NCI-H1048 (cell line): Measurements from ENCODE around the gene ACOT9.
"Not testable (repeated sequence)": the region's sequence is repeated elsewhere in the genome, so short reads cannot be mapped to it uniquely, and the experiment has no call there.

Source experiments
- DNase-seq: peaks from one replicate; lab custom pipeline; 2025; lab: John Stamatoyannopoulos, UW

ACOT9 gene

GRCh38 chrX:23765449-23765848, 22.4 kb upstream of the ACOT9 start:
- no peak for DNase-seq

GRCh38 chrX:23764188-23764984, 21.3 kb upstream of the ACOT9 start:
- DNase-seq, result no peak

- DNase-seq, result no peak
Measured at GRCh38 chrX:23759821-23760220, 16.7 kb upstream of the ACOT9 start.

GRCh38 chrX:23756165-23756564, 13.1 kb upstream of the ACOT9 start:
- no peak for DNase-seq

GRCh38 chrX:23754664-23755063, 11.6 kb upstream of the ACOT9 start:
- no peak for DNase-seq

GRCh38 chrX:23752740-23753415, 9.8 kb upstream of the ACOT9 start:
- no peak for DNase-seq

- DNase-seq, result no peak
Measured at GRCh38 chrX:23749576-23749975, 6.5 kb upstream of the ACOT9 start.

GRCh38 chrX:23749129-23749528, 6.1 kb upstream of the ACOT9 start:
- DNase-seq, result no peak

GRCh38 chrX:23745786-23746185, 2.7 kb upstream of the ACOT9 start:
- DNase-seq, result no peak

- DNase-seq, result not testable (repeated sequence)
Measured at GRCh38 chrX:23743623-23743971, 521 bp upstream of the ACOT9 start.

GRCh38 chrX:23742174-23742696, 841 bp downstream of the ACOT9 start:
- peak; percentile 28 for DNase-seq

GRCh38 chrX:23737413-23737812, 5.7 kb downstream of the ACOT9 start:
- DNase-seq, result no peak

- no peak for DNase-seq
Measured at GRCh38 chrX:23736030-23736429, 7.0 kb downstream of the ACOT9 start.

- no peak for DNase-seq
Measured at GRCh38 chrX:23732704-23733103, 10.4 kb downstream of the ACOT9 start.

- no peak for DNase-seq
Measured at GRCh38 chrX:23731951-23732350, 11.1 kb downstream of the ACOT9 start.

- no peak for DNase-seq
Measured at GRCh38 chrX:23729214-23729613, 13.9 kb downstream of the ACOT9 start.

GRCh38 chrX:23727206-23727605, 15.9 kb downstream of the ACOT9 start:
- DNase-seq, result no peak

- no peak for DNase-seq
Measured at GRCh38 chrX:23726191-23726590, 16.9 kb downstream of the ACOT9 start.

- no peak for DNase-seq
Measured at GRCh38 chrX:23720117-23720677, 22.9 kb downstream of the ACOT9 start.

GRCh38 chrX:23705235-23705634, 37.8 kb downstream of the ACOT9 start:
- DNase-seq, result no peak

GRCh38 chrX:23704673-23705206, 38.3 kb downstream of the ACOT9 start:
- no peak for DNase-seq

GRCh38 chrX:23699636-23700194, 43.4 kb downstream of the ACOT9 start:
- no peak for DNase-seq

- peak; percentile 0 for DNase-seq
Measured at GRCh38 chrX:23694606-23695005, 48.5 kb downstream of the ACOT9 start.
